Chondrocyte (in vitro differentiated cells): ENCODE results near the gene CPPED1. TPM values are rescaled to one million over a fixed set of nuclear protein-coding genes. Genes with fewer than 3 reads are reported as not detected.
A peak's percentile ranks its signal among the peaks of the same experiment; 100 is the strongest.

ENCODE experiments used
- DNase-seq: peaks from one replicate; pipeline ENCODE4 v3.0.0; 2021; ENCODE audit warnings: mixed read lengths, low spot score
- H3K27ac Mint-ChIP-seq: one replicate; pipeline ENCODE4 v1.8.0; 2021; ENCODE audit warnings: mild to moderate bottlenecking, moderate library complexity, mixed read lengths; ENCODE audit not compliant: unreplicated experiment
- H3K27me3 Mint-ChIP-seq: 2 replicates; pipeline ENCODE4 v1.8.0; 2021; ENCODE audit warnings: low read depth, mixed read lengths
- H3K36me3 Mint-ChIP-seq: 2 replicates; pipeline ENCODE4 v1.8.0; 2021; ENCODE audit warnings: low read depth, mixed read lengths
- H3K4me1 Mint-ChIP-seq: 2 replicates; pipeline ENCODE4 v1.8.0; 2021; ENCODE audit warnings: low read depth, mild to moderate bottlenecking, mixed read lengths
- H3K4me3 Mint-ChIP-seq: one replicate; pipeline ENCODE4 v1.8.0; 2021; ENCODE audit warnings: mild to moderate bottlenecking, moderate library complexity, mixed read lengths; ENCODE audit not compliant: unreplicated experiment
- H3K9me3 Mint-ChIP-seq: 2 replicates; pipeline ENCODE4 v1.8.0; 2021; ENCODE audit warnings: low read depth, mixed read lengths
- total RNA-seq: library from RNA; stranded (reverse); gene quantifications from 3 replicates; pipeline ENCODE4 v1.2.1, GENCODE V29; 2021
- TF ChIP-seq, protein P1 (sequence below): fragments of 200-600 bp; sonication (generic); IDR thresholded peaks from 2 replicates; pipeline ENCODE4 v1.5.0; 2021; ENCODE audit warnings: antibody characterized with exemption, mild to moderate bottlenecking, moderate library complexity

The CPPED1 gene
- total RNA-seq, 1 donor from 2014 or later = 18.1 TPM

DNA sequence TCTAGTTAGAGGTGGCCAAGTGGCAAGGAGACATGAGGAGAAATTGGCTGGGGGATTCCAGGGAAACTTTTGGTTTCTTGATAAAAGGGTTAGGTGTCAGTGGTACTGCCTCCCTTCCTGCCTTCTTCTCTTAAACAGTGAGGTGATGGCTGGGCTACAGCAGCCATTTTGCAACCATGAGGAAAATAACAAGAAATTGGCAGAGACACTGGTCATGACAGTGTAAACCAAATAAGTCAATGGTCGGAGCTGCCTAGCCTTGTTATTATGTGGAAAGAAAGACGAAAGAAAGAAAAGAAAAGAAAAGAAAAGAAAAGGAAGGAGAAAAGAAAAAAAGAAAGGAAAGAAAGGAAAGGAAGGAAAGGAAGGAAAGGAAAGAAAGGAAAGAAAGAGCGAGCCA, 63.9 kb downstream of the CPPED1 start:
- Mint-ChIP-seq H3K36me3 (peaks cover 8% of the 10 kb centered on the region), H3K4me3 (no peak overlapping the region)
- TF ChIP-seq, protein P1, sequence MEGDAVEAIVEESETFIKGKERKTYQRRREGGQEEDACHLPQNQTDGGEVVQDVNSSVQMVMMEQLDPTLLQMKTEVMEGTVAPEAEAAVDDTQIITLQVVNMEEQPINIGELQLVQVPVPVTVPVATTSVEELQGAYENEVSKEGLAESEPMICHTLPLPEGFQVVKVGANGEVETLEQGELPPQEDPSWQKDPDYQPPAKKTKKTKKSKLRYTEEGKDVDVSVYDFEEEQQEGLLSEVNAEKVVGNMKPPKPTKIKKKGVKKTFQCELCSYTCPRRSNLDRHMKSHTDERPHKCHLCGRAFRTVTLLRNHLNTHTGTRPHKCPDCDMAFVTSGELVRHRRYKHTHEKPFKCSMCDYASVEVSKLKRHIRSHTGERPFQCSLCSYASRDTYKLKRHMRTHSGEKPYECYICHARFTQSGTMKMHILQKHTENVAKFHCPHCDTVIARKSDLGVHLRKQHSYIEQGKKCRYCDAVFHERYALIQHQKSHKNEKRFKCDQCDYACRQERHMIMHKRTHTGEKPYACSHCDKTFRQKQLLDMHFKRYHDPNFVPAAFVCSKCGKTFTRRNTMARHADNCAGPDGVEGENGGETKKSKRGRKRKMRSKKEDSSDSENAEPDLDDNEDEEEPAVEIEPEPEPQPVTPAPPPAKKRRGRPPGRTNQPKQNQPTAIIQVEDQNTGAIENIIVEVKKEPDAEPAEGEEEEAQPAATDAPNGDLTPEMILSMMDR = no peak

DNA sequence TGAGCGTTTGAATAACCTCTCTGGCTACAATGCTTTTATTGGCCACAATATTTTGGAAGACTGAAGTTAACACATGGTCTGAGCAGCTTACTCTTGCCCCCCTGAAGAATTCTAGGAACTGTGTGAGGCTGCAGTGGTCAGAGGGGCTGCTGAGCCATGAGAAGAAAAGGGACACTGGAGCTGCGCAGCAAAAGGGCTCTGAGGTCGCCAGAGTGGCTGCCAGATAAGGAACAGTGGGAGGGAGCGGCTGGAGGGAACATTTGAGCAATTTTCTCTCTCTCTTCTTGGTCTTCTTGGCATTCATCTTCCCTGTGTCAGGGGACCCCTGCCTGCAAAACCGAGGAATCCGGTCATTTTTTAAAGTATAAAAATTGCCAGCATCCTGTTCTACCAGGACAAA, 66.1 kb downstream of the CPPED1 start:
- TF ChIP-seq, protein P1 = no peak
- Mint-ChIP-seq H3K27me3 (no peaks in the 10 kb centered on the region), H3K4me3 (no peak overlapping the region), H3K4me1 (no peaks in the 10 kb centered on the region), H3K36me3 (peaks cover 9% of the 10 kb centered on the region), H3K9me3 (peaks cover 6% of the 10 kb centered on the region), H3K27ac (no peak overlapping the region)
- DNase-seq = no peak

More for the DNA sequence above, 63.9 kb downstream of the CPPED1 start:
- no peak overlapping the region for H3K27ac Mint-ChIP-seq
- no peak for DNase-seq
- H3K9me3 Mint-ChIP-seq = peaks cover 12% of the 10 kb centered on the region
- H3K27me3 Mint-ChIP-seq = no peaks in the 10 kb centered on the region
- no peaks in the 10 kb centered on the region for H3K4me1 Mint-ChIP-seq

DNA sequence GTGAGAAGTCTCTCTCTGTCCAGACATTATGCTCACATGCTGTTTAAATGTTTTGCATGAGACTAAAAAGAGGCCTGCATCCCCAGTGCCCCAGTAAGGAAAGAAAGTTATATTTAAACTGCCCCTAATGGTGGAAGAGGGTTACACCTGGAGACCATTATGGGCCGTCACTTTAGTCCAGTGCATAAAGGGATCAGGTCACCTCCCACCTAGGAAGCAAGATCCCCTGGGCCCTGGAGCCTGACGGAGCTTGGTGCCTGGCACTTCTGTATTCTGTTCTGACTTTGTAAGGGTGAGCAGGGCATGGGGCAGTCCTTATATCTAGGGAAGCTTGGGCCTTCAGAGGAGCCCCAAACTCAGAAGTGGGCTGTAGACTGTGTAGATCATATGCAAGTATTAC, 67.9 kb downstream of the CPPED1 start:
- peaks cover 13% of the 10 kb centered on the region for H3K9me3 Mint-ChIP-seq
- no peak overlapping the region for H3K4me3 Mint-ChIP-seq
- H3K4me1 Mint-ChIP-seq = peaks cover under 1% of the 10 kb centered on the region
- DNase-seq = no peak
- TF ChIP-seq, protein P1 = no peak
- H3K27ac Mint-ChIP-seq = no peak overlapping the region
- H3K27me3 Mint-ChIP-seq = no peaks in the 10 kb centered on the region
- peaks cover 14% of the 10 kb centered on the region for H3K36me3 Mint-ChIP-seq

DNA sequence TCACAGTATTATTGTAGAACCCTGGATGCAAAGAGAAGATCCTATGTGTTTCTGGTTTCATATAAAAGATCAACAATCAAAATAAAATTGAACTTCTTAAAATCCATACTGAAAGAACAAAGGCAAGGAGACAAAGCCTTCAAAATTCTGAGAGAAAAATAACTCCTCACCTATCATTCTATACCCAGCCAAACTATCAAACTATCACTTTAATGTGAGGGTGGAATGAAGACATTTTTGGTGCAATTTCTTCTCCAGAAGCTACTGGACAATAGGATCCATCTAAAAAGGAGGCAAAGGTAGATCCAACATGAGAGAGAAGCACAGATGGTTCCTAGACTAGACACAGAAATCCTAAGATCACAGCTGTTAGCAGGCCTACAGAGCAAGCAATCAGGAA, 71.1 kb downstream of the CPPED1 start:
- Mint-ChIP-seq H3K9me3 (peaks cover 9% of the 10 kb centered on the region), H3K27me3 (no peaks in the 10 kb centered on the region), H3K4me3 (no peak overlapping the region), H3K36me3 (peaks cover 14% of the 10 kb centered on the region), H3K4me1 (peaks cover 31% of the 10 kb centered on the region), H3K27ac (no peak overlapping the region)
- DNase-seq = no peak
- TF ChIP-seq, protein P1 = no peak

DNA sequence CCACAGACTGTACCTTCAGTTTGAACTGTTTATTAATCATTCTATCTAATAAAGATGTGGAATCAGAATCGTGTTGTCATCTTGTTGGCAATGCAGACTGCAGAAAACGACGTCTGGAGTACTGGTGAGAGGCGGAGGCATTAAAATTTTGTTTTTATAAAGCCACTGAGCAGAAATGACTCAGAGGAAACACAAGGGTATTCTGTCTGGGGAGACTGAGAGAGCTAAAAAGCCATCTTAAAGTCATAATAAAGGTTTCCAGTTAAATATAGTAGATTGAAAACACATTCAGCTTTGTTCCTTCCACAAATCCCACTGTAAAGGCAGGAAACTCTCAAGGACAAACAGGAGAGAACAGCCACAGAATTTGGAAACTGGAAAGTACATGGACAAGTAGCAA, 74.2 kb downstream of the CPPED1 start:
- Mint-ChIP-seq H3K9me3 (peaks cover 10% of the 10 kb centered on the region), H3K4me1 (peaks cover 34% of the 10 kb centered on the region), H3K4me3 (no peak overlapping the region), H3K27ac (peak overlapping the region; percentile 90), H3K27me3 (no peaks in the 10 kb centered on the region), H3K36me3 (peaks cover 12% of the 10 kb centered on the region)
- no peak for DNase-seq
- TF ChIP-seq, protein P1 = no peak
